NT2/D1 (cell line): ENCODE measurements around the gene DBNDD2.

Experiments used
- SUZ12 ChIP-seq: IDR thresholded peaks from 2 replicates; pipeline ENCODE4 v1.6.1; 2011; ENCODE audit not compliant: insufficient read length, insufficient read depth; ENCODE audit errors: extremely low read depth
- ZNF274 ChIP-seq: IDR thresholded peaks from 2 replicates; pipeline ENCODE4 v1.6.1; 2011; ENCODE audit warnings: mild to moderate bottlenecking, low read depth, low read length

GRCh38 chr20:45408646-45409213 is 641 bp downstream of the DBNDD2 start:
- TF ChIP-seq SUZ12 (no peak), ZNF274 (no peak)
